MCF 10A (cell line): ENCODE results near the gene ARL4D. TPM values are rescaled to one million over a fixed set of nuclear protein-coding genes. Genes with fewer than 3 reads are reported as not detected.

Experiments
- BruUV-seq: library from RNA; stranded (reverse); fragments of 400-500 nt; replicated peaks from 2 replicates; lab custom pipeline; 2021; lab: Mats Ljungman, UMichigan
- CTCF ChIA-PET: fragments of 300-600 bp; sonication (Branson Sonifier 250); formaldehyde crosslinking; extraction: SDS; loops from one replicate; lab custom pipeline; 2021; ENCODE audit warnings: antibody characterized with exemption, inconsistent platforms; lab: Yijun Ruan, JAX
- POLR2A ChIA-PET: fragments of 300-600, 350-650 bp; sonication (Branson Sonifier 250); formaldehyde crosslinking; extraction: SDS; loops from one replicate; lab custom pipeline; 2020; ENCODE audit warnings: antibody characterized with exemption, inconsistent platforms; lab: Yijun Ruan, JAX
- DNase-seq: peaks from one replicate; pipeline ENCODE4 v3.0.0-alpha.2; 2018; ENCODE audit not compliant: unreplicated experiment
- H3K27ac Mint-ChIP-seq: one replicate; pipeline ENCODE4 v1.8.0; 2022; ENCODE audit warnings: mild to moderate bottlenecking, low read depth, mixed read lengths; ENCODE audit not compliant: unreplicated experiment
- H3K27me3 Mint-ChIP-seq: one replicate; pipeline ENCODE4 v1.8.0; 2022; ENCODE audit warnings: mixed read lengths; ENCODE audit not compliant: insufficient read depth, unreplicated experiment
- H3K36me3 Mint-ChIP-seq: one replicate; pipeline ENCODE4 v1.8.0; 2022; ENCODE audit warnings: mild to moderate bottlenecking, moderate library complexity, mixed read lengths; ENCODE audit not compliant: insufficient read depth, unreplicated experiment
- H3K4me1 Mint-ChIP-seq: one replicate; pipeline ENCODE4 v1.8.0; 2022; ENCODE audit warnings: mixed read lengths; ENCODE audit not compliant: insufficient read depth, unreplicated experiment
- H3K4me3 Mint-ChIP-seq: one replicate; pipeline ENCODE4 v1.8.0; 2022; ENCODE audit warnings: mild to moderate bottlenecking, moderate library complexity, mixed read lengths; ENCODE audit not compliant: unreplicated experiment
- H3K9me3 Mint-ChIP-seq: one replicate; pipeline ENCODE4 v1.8.0; 2022; ENCODE audit warnings: mixed read lengths; ENCODE audit not compliant: unreplicated experiment
- CTCF ChIP-seq: fragments of 200-600 bp; IDR thresholded peaks from one replicate; pipeline ENCODE4 v1.8.0; 2022; ENCODE audit warnings: antibody characterized with exemption, mild to moderate bottlenecking; ENCODE audit not compliant: unreplicated experiment
- intact Hi-C: fragments of 100-400 bp; cut with micrococcal nuclease; formaldehyde crosslinking; loops from 2 replicates; pipeline ENCODE4 v1.14.1; 2022
- total RNA-seq: library from RNA; stranded (reverse); gene quantifications from 2 replicates; pipeline ENCODE4 v1.2.3, GENCODE V29; 2022

ARL4D gene
- total RNA-seq, 1 experiment from 2014 or later: 33.5 TPM

DNA sequence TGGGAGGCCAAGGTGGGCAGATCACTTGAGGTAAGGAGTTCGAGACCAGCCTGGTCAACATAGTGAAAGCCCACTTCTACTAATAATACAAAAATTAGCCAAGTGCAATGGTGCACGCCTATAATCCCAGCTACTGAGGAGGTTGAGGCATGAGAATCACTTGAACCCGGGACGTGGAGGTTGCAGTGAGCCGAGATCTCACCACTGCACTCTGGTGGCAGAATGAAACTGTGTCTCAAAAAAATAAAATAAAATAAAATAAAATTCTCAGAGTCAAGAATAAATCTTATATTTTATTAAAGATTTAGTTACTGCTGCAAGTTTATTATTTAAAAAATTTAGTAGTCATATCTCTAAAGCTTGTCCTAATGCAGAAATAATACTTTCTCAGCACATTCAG, 29.7 kb downstream of the ARL4D start:
- no peak for DNase-seq
- no peaks in the 10 kb centered on the region for H3K36me3 Mint-ChIP-seq
- no peak overlapping the region for H3K27ac Mint-ChIP-seq
- POLR2A ChIA-PET: interaction anchor here (0.9 to 9.8 kb wide), 8 partner anchors 9 to 68 kb away, joined by 3 to 69 read pairs (median 6); partner anchors contain the start of gene ARL4D
- TF ChIP-seq CTCF: no peak
- H3K4me3 Mint-ChIP-seq: no peak overlapping the region
- BruUV-seq: no TSS peak
- no peaks in the 10 kb centered on the region for H3K9me3 Mint-ChIP-seq
- peaks cover 21% of the 10 kb centered on the region for H3K4me1 Mint-ChIP-seq
- no peaks in the 10 kb centered on the region for H3K27me3 Mint-ChIP-seq
- intact Hi-C loops: no loop called here
- CTCF ChIA-PET: interaction anchor here (0.7 to 1.2 kb wide), 5 partner anchors 11 to 481 kb away, joined by 3 to 4 read pairs (median 3); partner anchors contain the start of gene ARL4D

DNA sequence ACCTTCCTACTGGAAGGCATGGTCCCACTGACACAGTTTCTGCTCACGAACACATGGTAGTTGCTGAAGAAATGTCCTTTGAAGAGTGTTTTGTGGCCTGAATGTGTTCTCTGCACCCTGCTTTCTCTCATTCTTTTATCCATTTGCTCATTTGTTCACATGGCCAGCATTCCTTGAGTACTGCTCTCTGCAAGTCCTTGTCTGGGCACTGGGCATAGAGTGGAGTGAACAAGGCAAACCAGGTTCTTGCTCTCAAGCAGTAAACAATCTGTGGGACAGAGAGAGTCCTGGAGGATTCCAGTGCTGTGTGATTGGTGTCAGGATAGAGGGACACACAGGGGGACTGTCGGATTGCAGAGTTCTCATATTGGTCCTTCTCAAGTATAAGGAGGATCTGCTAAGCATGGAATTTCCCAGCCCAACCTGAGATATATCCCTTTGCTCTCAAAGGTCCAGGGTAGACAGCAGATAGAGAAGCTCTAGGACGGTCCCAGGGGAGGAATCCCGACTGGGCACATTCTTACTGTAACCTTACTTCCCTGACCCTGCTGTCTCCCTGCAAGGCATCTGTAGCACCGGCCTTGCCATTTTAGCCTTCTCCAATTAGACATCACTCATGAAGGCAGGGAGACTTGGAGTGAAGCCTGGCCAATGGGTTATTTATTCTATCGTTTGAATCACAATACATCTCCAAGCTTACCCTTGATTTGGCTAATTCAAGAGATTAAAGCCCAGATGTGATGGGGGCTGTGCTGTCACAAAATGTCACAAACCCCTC, 32.3 kb downstream of the ARL4D start:
- no peaks in the 10 kb centered on the region for H3K9me3 Mint-ChIP-seq
- ChIA-PET POLR2A (interaction anchor here (1.1 to 9.8 kb wide), 5 partner anchors 12 to 37 kb away, joined by 3 to 69 read pairs (median 16); partner anchors contain the start of gene ARL4D), CTCF (interaction anchor here (0.6 to 1.3 kb wide), 4 partner anchors 19 to 479 kb away, joined by 3 to 4 read pairs (median 3); partner anchors contain the start of gene ARL4D)
- H3K36me3 Mint-ChIP-seq: no peaks in the 10 kb centered on the region
- H3K27ac Mint-ChIP-seq: no peak overlapping the region
- BruUV-seq: no TSS peak
- H3K4me3 Mint-ChIP-seq: no peak overlapping the region
- DNase-seq: no peak
- H3K4me1 Mint-ChIP-seq: peaks cover 39% of the 10 kb centered on the region
- TF ChIP-seq CTCF: no peak
- no peaks in the 10 kb centered on the region for H3K27me3 Mint-ChIP-seq
- intact Hi-C loops: loop anchor here (5.0 kb wide), 1 partner anchor 36 kb away; no protein-coding TSS in a partner anchor

GRCh38 chr17:43431714-43432523, 33.1 kb downstream of the ARL4D start:
- no peak overlapping the region for H3K4me3 Mint-ChIP-seq
- H3K27ac Mint-ChIP-seq: no peak overlapping the region
- peaks cover 40% of the 10 kb centered on the region for H3K4me1 Mint-ChIP-seq
- no peaks in the 10 kb centered on the region for H3K9me3 Mint-ChIP-seq
- no peak for TF ChIP-seq CTCF
- no TSS peak for BruUV-seq
- intact Hi-C loops: loop anchor here (5.0 kb wide), 1 partner anchor 35 kb away; no protein-coding TSS in a partner anchor
- CTCF ChIA-PET: interaction anchor here (0.6 to 1.8 kb wide), 3 partner anchors 13 to 478 kb away, joined by 3 to 8 read pairs (median 3); no protein-coding TSS in a partner anchor
- H3K36me3 Mint-ChIP-seq: no peaks in the 10 kb centered on the region
- DNase-seq: peak; percentile 29
- POLR2A ChIA-PET: interaction anchor here (1.1 to 9.8 kb wide), 5 partner anchors 12 to 38 kb away, joined by 3 to 69 read pairs (median 16); partner anchors contain the start of gene ARL4D
- no peaks in the 10 kb centered on the region for H3K27me3 Mint-ChIP-seq
